Left renal cortex interstitium (tissue), 4 donors: ENCODE results near the gene TENT5C. TPM values are rescaled to one million over a fixed set of nuclear protein-coding genes. Genes with fewer than 3 reads are reported as not detected.

ENCODE experiments used
- DNase-seq, 4 donors: peaks; one replicate each; pipeline ENCODE4 v3.0.0-alpha.2; 2013; ENCODE audit warnings: low read depth in 4 of 4, low spot score in 2 of 4, missing footprints in 1 of 4
- polyA plus RNA-seq, 4 donors: library from polyadenylated mRNA; unstranded; fragments of 120-200 nt; gene quantifications; one replicate each; pipeline ENCODE4 v1.2.1, GENCODE V29; 2013; ENCODE audit not compliant: insufficient read length in 4 of 4

Gene TENT5C
- polyA plus RNA-seq, 4 donors = 2.1 to 4.1 (median 2.7) TPM

- no peak for DNase-seq
Observed at GRCh38 chr1:117572546-117572945, 33.3 kb upstream of the TENT5C start.

- no peak for DNase-seq
Observed at GRCh38 chr1:117573386-117574023, 32.3 kb upstream of the TENT5C start.

DNA sequence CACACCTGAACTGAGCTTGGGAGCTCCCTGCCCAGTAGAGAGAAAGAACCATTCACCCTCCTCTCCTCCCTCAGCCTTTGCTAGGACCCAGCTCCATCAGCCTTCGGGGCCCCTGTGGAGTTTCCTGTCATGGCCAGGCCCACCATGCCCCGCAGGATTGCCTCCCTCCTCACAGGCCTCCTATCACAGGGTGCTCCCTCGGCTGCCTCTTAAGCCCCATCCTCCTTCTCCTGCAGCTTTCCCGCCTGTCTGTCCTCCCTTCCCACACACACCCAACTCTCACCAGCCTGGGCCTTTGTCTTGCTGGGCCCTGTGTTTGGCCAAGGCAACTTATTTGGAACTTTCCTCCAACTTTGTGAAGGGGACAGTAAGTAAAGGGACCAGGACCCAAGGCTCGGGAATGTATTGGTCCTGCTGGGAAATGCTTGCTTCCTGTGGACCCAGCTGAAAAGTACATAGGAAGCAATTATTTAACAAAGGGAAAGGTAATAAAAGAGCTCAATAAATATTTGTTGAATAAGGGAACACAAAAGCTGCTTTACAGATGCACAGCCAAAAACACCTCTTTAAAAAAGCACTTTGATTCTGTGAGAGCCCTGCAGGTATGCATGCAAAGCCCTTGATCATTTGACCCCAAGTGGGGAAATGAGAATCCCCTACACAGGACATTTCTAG lies 31.6 kb upstream of the TENT5C start:
- DNase-seq = no peak

DNA sequence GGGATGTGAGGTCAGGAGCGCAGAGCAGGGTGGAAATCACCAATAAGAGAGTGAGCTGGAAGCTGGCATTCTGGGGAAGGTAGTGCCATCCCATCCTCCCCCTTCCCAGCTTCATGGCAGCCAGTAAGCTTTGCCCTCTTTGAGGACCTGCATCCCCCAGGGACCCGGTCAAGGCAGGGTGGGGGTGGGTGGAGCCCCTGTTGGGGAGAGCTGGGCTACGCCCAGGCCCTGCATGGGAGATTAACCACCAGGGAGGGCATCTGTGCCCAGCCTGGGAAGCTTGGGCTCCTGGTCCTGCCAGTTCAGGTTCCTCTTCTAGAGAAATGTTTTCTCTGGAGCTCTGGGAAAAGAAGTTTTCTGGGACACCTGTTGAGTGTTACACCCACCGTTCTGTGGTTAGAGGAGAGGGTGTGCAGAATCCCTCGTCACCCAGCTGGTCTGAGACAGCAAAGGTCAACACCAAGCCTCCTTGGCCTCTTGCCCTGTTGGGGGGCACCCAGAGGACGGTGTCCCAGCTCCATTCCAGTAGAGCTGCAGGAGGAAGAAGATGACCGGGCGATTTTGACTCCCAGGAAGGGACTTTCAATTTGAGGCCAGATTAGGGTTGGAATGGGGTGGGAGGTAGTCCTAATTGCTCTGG lies 30.1 kb upstream of the TENT5C start:
- DNase-seq = no peak

- no peak for DNase-seq
Observed at GRCh38 chr1:117576236-117576635, 29.6 kb upstream of the TENT5C start.

GRCh38 chr1:117577191-117577885 lies 28.5 kb upstream of the TENT5C start:
- no peak for DNase-seq

DNA sequence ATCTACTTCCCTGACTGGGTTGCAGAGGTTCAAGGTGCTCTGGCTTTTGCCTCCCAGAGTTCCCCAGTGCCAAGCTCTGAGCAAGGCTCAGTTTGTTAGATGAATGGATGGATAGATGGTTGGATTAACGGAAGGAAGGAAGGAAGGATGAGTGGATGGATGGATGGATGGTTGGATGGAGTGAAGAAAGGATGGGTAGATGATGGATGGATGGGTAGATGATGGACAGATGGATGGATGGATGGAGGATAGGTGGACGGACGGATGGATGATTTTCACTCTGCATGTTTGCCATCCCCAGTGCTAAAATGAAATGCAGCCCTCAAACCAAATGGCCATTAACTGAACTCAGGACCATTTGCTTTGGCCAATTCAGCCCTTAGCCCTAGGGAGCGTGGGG lies 27.4 kb upstream of the TENT5C start:
- no peak for DNase-seq

GRCh38 chr1:117579221-117579906 lies 26.5 kb upstream of the TENT5C start:
- no peak for DNase-seq

GRCh38 chr1:117580436-117580835 lies 25.4 kb upstream of the TENT5C start:
- no peak for DNase-seq

DNA sequence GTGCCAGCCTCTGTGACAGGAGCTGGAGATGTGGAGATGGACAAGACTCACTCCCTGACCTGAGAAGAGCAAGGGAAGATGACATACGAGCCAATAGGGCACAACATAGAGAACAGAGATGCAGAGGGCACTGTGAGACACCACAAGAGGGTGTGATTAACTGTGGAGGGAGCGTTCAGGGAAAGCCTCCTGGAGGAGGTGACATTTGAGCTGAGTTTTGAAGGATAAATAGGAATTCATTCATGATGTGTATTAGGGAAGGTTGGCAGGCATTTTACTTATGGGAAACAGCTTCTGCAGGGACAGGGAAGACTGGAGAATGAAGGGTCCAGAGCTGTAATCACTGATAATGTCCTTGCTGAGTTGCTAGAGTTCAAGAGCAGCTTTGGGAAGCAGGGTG lies 25.0 kb upstream of the TENT5C start:
- no peak for DNase-seq

- no peak for DNase-seq
Observed at GRCh38 chr1:117581391-117581943, 24.4 kb upstream of the TENT5C start.

- DNase-seq = no peak
Observed at GRCh38 chr1:117582451-117582850, 23.4 kb upstream of the TENT5C start.

- no peak for DNase-seq
Observed at GRCh38 chr1:117583247-117583646, 22.6 kb upstream of the TENT5C start.

DNA sequence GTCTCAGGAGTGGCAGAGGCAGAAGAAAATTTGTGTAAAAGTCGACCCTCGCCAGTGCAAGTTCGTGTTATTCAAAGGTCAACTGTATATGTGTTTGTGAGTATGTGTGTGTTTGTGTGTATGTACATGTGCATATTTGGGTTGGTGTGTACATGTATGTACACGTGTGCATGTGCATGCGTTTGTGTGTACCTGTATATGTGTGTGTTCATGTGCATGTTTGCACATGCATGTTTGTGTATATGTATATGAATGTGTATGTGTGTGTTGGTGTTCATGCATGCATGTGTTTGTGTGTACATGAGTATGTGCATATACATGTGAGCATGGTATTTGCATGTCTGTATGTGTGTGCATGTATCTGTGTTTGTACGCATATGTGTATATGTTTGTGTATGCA lies 21.7 kb upstream of the TENT5C start:
- no peak for DNase-seq

DNA sequence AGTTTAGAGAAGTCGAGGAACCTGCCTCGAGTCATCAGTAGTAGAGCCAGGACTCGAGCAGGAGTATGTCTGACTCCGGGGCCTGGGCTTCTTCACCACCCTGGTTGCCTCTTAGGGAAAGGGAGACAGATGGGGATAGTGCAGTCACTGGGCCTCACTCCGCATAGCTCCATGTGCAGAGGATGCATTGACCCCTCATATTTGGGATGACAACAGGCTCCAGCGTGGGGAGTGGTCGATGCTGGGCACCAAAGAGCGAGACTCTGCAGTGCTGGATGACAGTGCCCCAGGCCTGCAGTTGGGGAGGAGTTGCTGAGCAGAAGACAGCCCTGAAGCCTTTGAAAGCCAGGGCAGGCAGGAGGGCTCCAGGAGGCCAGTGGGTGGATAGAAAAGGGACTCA lies 20.8 kb upstream of the TENT5C start:
- DNase-seq = no peak

- no peak for DNase-seq
Observed at GRCh38 chr1:117586337-117586736, 19.5 kb upstream of the TENT5C start.

GRCh38 chr1:117586747-117587498 lies 18.9 kb upstream of the TENT5C start:
- DNase-seq = no peak

GRCh38 chr1:117587499-117588356 lies 18.1 kb upstream of the TENT5C start:
- DNase-seq = no peak

DNA sequence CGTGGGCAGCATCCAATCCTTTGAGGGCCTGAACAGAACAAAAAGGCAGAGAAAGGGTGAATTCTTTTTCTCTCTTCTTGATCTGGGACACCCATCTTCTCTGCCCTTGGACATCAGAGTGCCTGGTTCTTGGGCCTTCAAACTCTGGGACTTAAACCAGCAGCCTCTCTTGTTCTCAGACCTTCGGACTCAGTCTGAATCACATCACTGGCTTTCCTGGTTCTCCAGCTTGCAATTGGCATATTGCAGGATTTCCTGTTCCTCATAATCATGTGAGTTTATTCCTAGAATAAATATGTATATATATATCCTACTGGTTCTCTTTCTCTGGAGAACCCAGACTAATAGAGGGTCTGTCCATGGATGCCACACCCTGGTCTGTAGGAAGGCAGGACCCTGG lies 16.3 kb upstream of the TENT5C start:
- DNase-seq = no peak
